NCI-H146 (cell line): Measurements from ENCODE around the gene TOR1B.

Experiments
- DNase-seq: peaks from one replicate; lab custom pipeline; 2025; lab: John Stamatoyannopoulos, UW

The TOR1B gene

GRCh38 chr9:129845373-129845772 is 42.4 kb downstream of the TOR1B start:
- no peak for DNase-seq

- DNase-seq, result no peak
These were observed 45.9 kb downstream of the TOR1B start for GRCh38 chr9:129848712-129849441.

- DNase-seq, result no peak
These were observed 46.9 kb downstream of the TOR1B start for GRCh38 chr9:129849901-129850300.

- DNase-seq, result no peak
These were observed 48.0 kb downstream of the TOR1B start for GRCh38 chr9:129850821-129851550.

GRCh38 chr9:129851821-129852220 is 48.8 kb downstream of the TOR1B start:
- DNase-seq, result no peak

- no peak for DNase-seq
These were observed 49.6 kb downstream of the TOR1B start for GRCh38 chr9:129852579-129852978.

GRCh38 chr9:129853614-129854013 is 50.6 kb downstream of the TOR1B start:
- DNase-seq, result no peak

GRCh38 chr9:129854588-129855110 is 51.7 kb downstream of the TOR1B start:
- no peak for DNase-seq

- DNase-seq, result no peak
These were observed 54.2 kb downstream of the TOR1B start for GRCh38 chr9:129857207-129857606.

- DNase-seq, result no peak
These were observed 55.4 kb downstream of the TOR1B start for GRCh38 chr9:129858167-129858962.
